Urothelium cell line (cell line): ENCODE data around the gene ZNF502.

Experiments used
- DNase-seq: peaks from one replicate; pipeline ENCODE4 v3.0.0; 2011; ENCODE audit warnings: low spot score, mixed read lengths
- FAIRE-seq: peaks from 2 replicates; lab custom pipeline; 2011; peaks lifted over from hg19 to GRCh38; lab: Jason Lieb, UNC

Gene ZNF502

DNA sequence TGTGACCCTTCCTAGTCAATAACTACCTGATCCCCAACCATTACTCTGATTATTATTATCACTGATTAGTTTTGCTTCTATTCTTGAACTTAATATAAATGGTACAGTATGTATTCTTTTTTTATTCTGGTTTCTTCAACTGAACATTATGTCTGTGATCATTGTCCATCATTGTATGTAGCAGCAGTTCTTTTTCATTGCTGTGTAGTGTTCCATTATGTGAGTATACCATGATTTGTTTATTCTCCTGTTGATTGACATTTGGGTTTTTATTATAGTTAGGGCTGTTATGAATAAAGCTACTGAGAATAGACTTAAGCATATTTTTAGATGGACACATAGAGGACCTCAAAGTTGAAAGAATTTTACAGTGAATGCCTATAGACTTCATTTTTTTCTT is 51.8 kb downstream of the ZNF502 start:
- FAIRE-seq (no peak), DNase-seq (no peak)

GRCh38 chr3:44771424-44772098 is 59.1 kb downstream of the ZNF502 start:
- FAIRE-seq (no peak), DNase-seq (no peak)

DNA sequence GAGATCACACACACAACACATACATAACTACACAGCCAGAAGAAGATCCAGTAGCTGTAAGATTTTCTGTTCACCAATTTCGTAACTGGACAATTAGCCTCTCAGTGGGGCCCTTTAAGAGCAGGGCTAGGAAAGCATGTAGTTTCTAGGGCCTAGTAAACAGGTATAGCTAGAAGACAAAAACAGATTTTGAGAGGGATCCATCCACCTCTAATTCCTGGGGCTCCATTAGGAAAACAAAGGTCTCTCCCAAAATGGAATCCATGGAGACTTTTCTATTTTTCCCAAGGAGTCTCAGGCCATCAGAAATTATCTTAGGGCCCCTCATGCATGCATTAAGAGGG is 59.6 kb downstream of the ZNF502 start:
- no peak for DNase-seq
- no peak for FAIRE-seq
